D721Med (cell line): ENCODE results near the gene KRTAP10-9.

ENCODE experiments used
- DNase-seq: peaks from one replicate; pipeline ENCODE4 v3.0.0; 2011; ENCODE audit warnings: low spot score; ENCODE audit not compliant: insufficient read length
- FAIRE-seq: peaks from 2 replicates; lab custom pipeline; 2011; peaks lifted over from hg19 to GRCh38; lab: Jason Lieb, UNC
- CTCF ChIP-seq: IDR thresholded peaks from 2 replicates; pipeline ENCODE4 v1.5.1; 2012; ENCODE audit warnings: mild to moderate bottlenecking, control low read depth; ENCODE audit not compliant: insufficient read depth; ENCODE audit errors: missing control alignments

KRTAP10-9 gene

GRCh38 chr21:44614161-44614631, 12.7 kb upstream of the KRTAP10-9 start:
- TF ChIP-seq CTCF: no peak
- DNase-seq: no peak
- FAIRE-seq: no peak

GRCh38 chr21:44614961-44615391, 11.9 kb upstream of the KRTAP10-9 start:
- FAIRE-seq (no peak), DNase-seq (no peak)
- no peak for TF ChIP-seq CTCF

GRCh38 chr21:44615466-44615865, 11.4 kb upstream of the KRTAP10-9 start:
- no peak for TF ChIP-seq CTCF
- FAIRE-seq (no peak), DNase-seq (no peak)

GRCh38 chr21:44615911-44616590, 10.8 kb upstream of the KRTAP10-9 start:
- FAIRE-seq (no peak), DNase-seq (no peak)
- no peak for TF ChIP-seq CTCF

- no peak for FAIRE-seq
- no peak for TF ChIP-seq CTCF
- no peak for DNase-seq
These were observed 10.3 kb upstream of the KRTAP10-9 start for GRCh38 chr21:44616591-44616926.

GRCh38 chr21:44617071-44617501, 9.8 kb upstream of the KRTAP10-9 start:
- DNase-seq (no peak), FAIRE-seq (no peak)
- TF ChIP-seq CTCF: no peak

- DNase-seq (no peak), FAIRE-seq (no peak)
- peak; percentile 8 for TF ChIP-seq CTCF
These were observed 8.4 kb upstream of the KRTAP10-9 start for GRCh38 chr21:44618504-44618903.
